IMR-90 (cell line): Measurements from ENCODE around the gene SKAP1. TPM values are rescaled to one million over a fixed set of nuclear protein-coding genes. Genes with fewer than 3 reads are reported as not detected.

Experiments
- ATAC-seq: fragments of 200-7000 bp; cut with Tn5 transposase; 2 replicates; pipeline ENCODE4 v1.9.1; 2020; ENCODE audit warnings: low read depth, mild to moderate bottlenecking, moderate library complexity
- BruUV-seq: library from RNA; stranded (reverse); fragments of 400-500 nt; replicated peaks from 2 replicates; lab custom pipeline; 2021; lab: Mats Ljungman, UMichigan
- CTCF ChIA-PET: fragments of 300-600 bp; formaldehyde crosslinking; extraction: SDS; loops from one replicate; lab custom pipeline; 2021; ENCODE audit warnings: antibody characterized with exemption; lab: Yijun Ruan, JAX
- POLR2A ChIA-PET: fragments of 300-600 bp; sonication (Branson Sonifier 250); formaldehyde crosslinking; loops from one replicate; lab custom pipeline; 2022; ENCODE audit warnings: antibody characterized with exemption; ENCODE audit not compliant: unreplicated experiment; lab: Charles Lee
- DNase-seq: peaks from one replicate; pipeline ENCODE4 v3.0.0; 2013
- H2AFZ ChIP-seq: replicated peaks from 2 replicates; pipeline ENCODE3; 2013; ENCODE audit warnings: low read length, mild to moderate bottlenecking; ENCODE audit not compliant: poor library complexity
- H2AK5ac ChIP-seq: 2 replicates; pipeline ENCODE4 v1.6.1; 2013; ENCODE audit warnings: low read depth, low read length, inconsistent platforms
- H2AK9ac ChIP-seq: replicated peaks from 2 replicates; pipeline ENCODE3; 2013; ENCODE audit warnings: mild to moderate bottlenecking, low read depth, low read length, moderate library complexity; ENCODE audit not compliant: poor library complexity
- H2BK120ac ChIP-seq: 2 replicates; pipeline ENCODE4 v1.6.1; 2013; ENCODE audit warnings: low read depth, low read length, inconsistent platforms
- H2BK15ac ChIP-seq: 3 replicates; pipeline ENCODE4 v1.6.1; 2013; ENCODE audit warnings: low read depth, low read length, inconsistent platforms
- H2BK20ac ChIP-seq: 2 replicates; pipeline ENCODE4 v1.6.1; 2013; ENCODE audit warnings: low read depth, mild to moderate bottlenecking, inconsistent platforms, low read length, moderate library complexity
- H2BK5ac ChIP-seq: 2 replicates; pipeline ENCODE4 v1.6.1; 2013; ENCODE audit warnings: mild to moderate bottlenecking, low read depth, low read length, inconsistent platforms; ENCODE audit not compliant: poor library complexity, severe bottlenecking
- H3K14ac ChIP-seq: replicated peaks from 2 replicates; pipeline ENCODE4 v1.6.1; 2013; ENCODE audit warnings: low read depth, low read length, inconsistent platforms
- H3K18ac ChIP-seq: 2 replicates; pipeline ENCODE4 v1.6.1; 2013; ENCODE audit warnings: low read depth, low read length, control low read depth
- H3K23ac ChIP-seq: 2 replicates; pipeline ENCODE4 v1.6.1; 2013; ENCODE audit warnings: low read depth, low read length, inconsistent platforms
- H3K27ac ChIP-seq: 2 replicates; pipeline ENCODE4 v1.5.1; 2013; ENCODE audit warnings: mild to moderate bottlenecking, control low read depth, low read length; ENCODE audit not compliant: insufficient read depth
- H3K27me3 ChIP-seq: 2 replicates; pipeline ENCODE4 v1.6.1; 2013; ENCODE audit warnings: low read length; ENCODE audit not compliant: control insufficient read depth, insufficient read depth
- H3K36me3 ChIP-seq: 2 replicates; pipeline ENCODE4 v1.6.1; 2013; ENCODE audit warnings: low read length, mixed read lengths; ENCODE audit not compliant: control insufficient read depth, insufficient read depth
- H3K4ac ChIP-seq: 2 replicates; pipeline ENCODE4 v1.6.1; 2013; ENCODE audit warnings: low read depth, low read length, inconsistent platforms
- H3K4me1 ChIP-seq: 2 replicates; pipeline ENCODE4 v1.6.1; 2013; ENCODE audit warnings: low read length, mixed read lengths; ENCODE audit not compliant: control insufficient read depth, insufficient read depth
- H3K4me2 ChIP-seq: 2 replicates; pipeline ENCODE4 v1.6.1; 2013; ENCODE audit warnings: low read depth, mild to moderate bottlenecking, control low read depth, low read length, moderate library complexity
- H3K4me3 ChIP-seq: 2 replicates; pipeline ENCODE4 v1.5.1; 2013; ENCODE audit warnings: low read depth, mild to moderate bottlenecking, control low read depth, low read length, moderate library complexity; ENCODE audit not compliant: insufficient read depth
- H3K56ac ChIP-seq: 2 replicates; pipeline ENCODE4 v1.6.1; 2013; ENCODE audit warnings: low read length, inconsistent platforms; ENCODE audit not compliant: insufficient read depth; ENCODE audit errors: extremely low read depth
- H3K79me1 ChIP-seq, 2 experiments: 2 replicates each; pipeline ENCODE4 v1.6.1; 2013; ENCODE audit warnings: low read length in 2 of 2, inconsistent platforms in 1 of 2, low read depth in 1 of 2
- H3K9ac ChIP-seq: 2 replicates; pipeline ENCODE4 v1.6.1; 2013; ENCODE audit warnings: low read depth, low read length, control low read depth
- H3K9me1 ChIP-seq: 2 replicates; pipeline ENCODE4 v1.6.1; 2013; ENCODE audit warnings: low read length, inconsistent platforms; ENCODE audit not compliant: insufficient read depth
- H3K9me3 ChIP-seq: 2 replicates; pipeline ENCODE4 v1.6.1; 2013; ENCODE audit warnings: low read length; ENCODE audit not compliant: control insufficient read depth, insufficient read depth
- H4K20me1 ChIP-seq: 2 replicates; pipeline ENCODE4 v1.6.1; 2013; ENCODE audit warnings: low read length, inconsistent platforms; ENCODE audit not compliant: insufficient read depth
- H4K5ac ChIP-seq: 2 replicates; pipeline ENCODE4 v1.6.1; 2013; ENCODE audit warnings: mild to moderate bottlenecking, low read depth, low read length, control low read depth
- H4K8ac ChIP-seq, 2 experiments: 2 replicates each; pipeline ENCODE4 v1.6.1; 2013; ENCODE audit warnings: low read depth in 2 of 2, low read length in 2 of 2, control low read depth in 1 of 2, inconsistent platforms in 1 of 2
- H4K91ac ChIP-seq: 2 replicates; pipeline ENCODE4 v1.6.1; 2013; ENCODE audit warnings: low read depth, low read length, inconsistent platforms; ENCODE audit not compliant: insufficient read depth
- BHLHE40 ChIP-seq: fragments of 150-350 bp; IDR thresholded peaks from 2 replicates; pipeline ENCODE4 v1.6.1; 2016; ENCODE audit warnings: mild to moderate bottlenecking, low read depth, low read length
- CEBPB ChIP-seq: IDR thresholded peaks from 2 replicates; pipeline ENCODE4 v1.6.1; 2012; ENCODE audit warnings: low read depth, low read length, improper control_type of control experiment
- FOS ChIP-seq: fragments of 150-350 bp; IDR thresholded peaks from 2 replicates; pipeline ENCODE4 v1.6.1; 2016; ENCODE audit warnings: low read depth, low read length
- MAFK ChIP-seq: IDR thresholded peaks from 2 replicates; pipeline ENCODE4 v1.6.1; 2012; ENCODE audit warnings: low read depth, low read length, improper control_type of control experiment
- MAZ ChIP-seq: IDR thresholded peaks from 2 replicates; pipeline ENCODE4 v1.6.1; 2012; ENCODE audit warnings: low read depth, mild to moderate bottlenecking, low read length, improper control_type of control experiment, moderate library complexity, borderline replicate concordance
- MXI1 ChIP-seq: IDR thresholded peaks from 2 replicates; pipeline ENCODE4 v1.6.1; 2012; ENCODE audit warnings: low read depth, mild to moderate bottlenecking, low read length, moderate library complexity, borderline replicate concordance
- NFE2L2 ChIP-seq: fragments of 150-350 bp; IDR thresholded peaks from 2 replicates; pipeline ENCODE4 v1.6.1; 2016; ENCODE audit warnings: low read depth, mild to moderate bottlenecking, low read length
- POLR2A ChIP-seq: IDR thresholded peaks from 2 replicates; pipeline ENCODE4 v1.6.1; 2012; ENCODE audit warnings: mild to moderate bottlenecking, low read depth, low read length
- RCOR1 ChIP-seq: IDR thresholded peaks from 2 replicates; pipeline ENCODE4 v1.6.1; 2012; ENCODE audit warnings: mild to moderate bottlenecking, low read length, improper control_type of control experiment; ENCODE audit not compliant: insufficient replicate concordance
- RFX5 ChIP-seq: IDR thresholded peaks from 2 replicates; pipeline ENCODE4 v1.8.0; 2012; ENCODE audit warnings: low read depth, mild to moderate bottlenecking, low read length, moderate library complexity
- SMC3 ChIP-seq: fragments of 150-350 bp; IDR thresholded peaks from 2 replicates; pipeline ENCODE4 v1.6.1; 2016; ENCODE audit warnings: low read depth, mild to moderate bottlenecking, antibody characterized with exemption, low read length, moderate library complexity
- WGBS, 2 experiments: methylation state at CpG; one replicate each; pipeline versions ENCODE4 v1.1.5 to v1.1.7; 2013; ENCODE audit warnings: missing lambda C conversion rate in 2 of 2; ENCODE audit not compliant: insufficient read length in 1 of 2; ENCODE audit errors: extremely low coverage in 2 of 2; 5-methylcytosine and 5-hydroxymethylcytosine counted together
- dilution Hi-C: fragments of 300-500 bp; cut with HindIII; formaldehyde crosslinking; loops from one replicate; pipeline ENCODE4 v1.14.3; 2018; ENCODE audit warnings: low sequenced_read_pairs; ENCODE audit not compliant: unreplicated experiment
- in situ Hi-C: fragments of 300-500 bp; cut with MboI; formaldehyde crosslinking; loops from 3 replicates; pipeline ENCODE4 v1.14.3; 2019; ENCODE audit warnings: low sequenced_read_pairs, inconsistent platforms, mixed read lengths
- intact Hi-C: fragments of 100-400 bp; cut with micrococcal nuclease; formaldehyde crosslinking; loops from 2 replicates; pipeline ENCODE4 v1.10.0; 2022
- polyA plus RNA-seq, 3 experiments: library from polyadenylated mRNA; depleted of rRNA; stranded (reverse); fragments of >200 nt; gene quantifications; 2 replicates each; pipeline ENCODE4 v1.2.3, GENCODE V29; 2012; ENCODE audit warnings: low replicate concordance in 1 of 3
- total RNA-seq: library from RNA; depleted of rRNA; stranded (reverse); fragments of >200 nt; gene quantifications from 2 replicates; pipeline ENCODE4 v1.2.3, GENCODE V29; 2012
- TF ChIP-seq, protein P1 (sequence below): fragments of 150-350 bp; IDR thresholded peaks from 2 replicates; pipeline ENCODE4 v1.6.1; 2017; ENCODE audit warnings: mild to moderate bottlenecking, antibody characterized with exemption, low read length, low read depth
- TF ChIP-seq, protein P2 (sequence below): conservative IDR thresholded peaks from 2 replicates; pipeline ENCODE4 v1.5.1; 2012; ENCODE audit warnings: mild to moderate bottlenecking, low read depth, low read length, improper control_type of control experiment

SKAP1 gene
- total and polyA plus RNA-seq, 2 of the 4 experiments (the other 2 are of a cell fraction), result not detected

DNA sequence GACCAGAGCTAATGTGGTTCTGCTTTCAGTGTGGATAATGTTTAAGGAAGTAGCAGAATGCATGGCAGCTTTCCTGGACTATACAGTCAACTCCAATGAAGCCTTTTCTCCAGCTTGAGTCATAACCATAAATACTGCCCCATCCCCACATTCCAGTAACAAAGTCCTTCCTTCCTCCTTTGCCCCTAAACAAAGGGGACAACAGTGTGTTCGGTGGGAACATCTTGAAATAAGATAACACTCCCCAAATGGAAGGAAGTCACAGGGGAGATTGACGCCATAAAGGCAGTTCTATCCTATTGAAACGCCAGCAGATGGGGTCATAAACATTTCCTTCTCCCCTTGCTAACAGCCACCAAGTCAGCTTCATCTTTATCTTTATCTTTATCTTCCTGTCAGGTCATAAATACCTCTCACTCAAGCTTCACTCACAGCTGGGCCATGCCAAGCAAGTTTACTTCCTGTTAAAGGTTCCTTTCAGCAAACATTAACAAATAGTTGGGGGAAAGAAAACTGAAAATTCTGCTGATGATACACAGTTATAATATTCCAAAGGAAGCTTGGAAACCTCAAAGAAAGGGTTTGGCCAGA, 185.8 kb downstream of the SKAP1 start:
- CTCF ChIA-PET, result no interaction called here
- no peak overlapping the region for H3K23ac ChIP-seq
- dilution Hi-C loops, result no loop called here
- H4K20me1 ChIP-seq, result no peaks in the 10 kb centered on the region
- peak overlapping the region; percentile 59; the same call in 1 of the 2 replicates for H4K5ac ChIP-seq
- no peak for TF ChIP-seq CEBPB
- TF ChIP-seq POLR2A, result no peak
- no peak for TF ChIP-seq FOS
- no peak for TF ChIP-seq MXI1
- TF ChIP-seq SMC3, result no peak
- no peak for TF ChIP-seq RFX5
- no peak for TF ChIP-seq MAFK
- TF ChIP-seq BHLHE40, result no peak
- TF ChIP-seq, protein P1, sequence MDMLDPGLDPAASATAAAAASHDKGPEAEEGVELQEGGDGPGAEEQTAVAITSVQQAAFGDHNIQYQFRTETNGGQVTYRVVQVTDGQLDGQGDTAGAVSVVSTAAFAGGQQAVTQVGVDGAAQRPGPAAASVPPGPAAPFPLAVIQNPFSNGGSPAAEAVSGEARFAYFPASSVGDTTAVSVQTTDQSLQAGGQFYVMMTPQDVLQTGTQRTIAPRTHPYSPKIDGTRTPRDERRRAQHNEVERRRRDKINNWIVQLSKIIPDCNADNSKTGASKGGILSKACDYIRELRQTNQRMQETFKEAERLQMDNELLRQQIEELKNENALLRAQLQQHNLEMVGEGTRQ, result no peak
- TF ChIP-seq, protein P2, sequence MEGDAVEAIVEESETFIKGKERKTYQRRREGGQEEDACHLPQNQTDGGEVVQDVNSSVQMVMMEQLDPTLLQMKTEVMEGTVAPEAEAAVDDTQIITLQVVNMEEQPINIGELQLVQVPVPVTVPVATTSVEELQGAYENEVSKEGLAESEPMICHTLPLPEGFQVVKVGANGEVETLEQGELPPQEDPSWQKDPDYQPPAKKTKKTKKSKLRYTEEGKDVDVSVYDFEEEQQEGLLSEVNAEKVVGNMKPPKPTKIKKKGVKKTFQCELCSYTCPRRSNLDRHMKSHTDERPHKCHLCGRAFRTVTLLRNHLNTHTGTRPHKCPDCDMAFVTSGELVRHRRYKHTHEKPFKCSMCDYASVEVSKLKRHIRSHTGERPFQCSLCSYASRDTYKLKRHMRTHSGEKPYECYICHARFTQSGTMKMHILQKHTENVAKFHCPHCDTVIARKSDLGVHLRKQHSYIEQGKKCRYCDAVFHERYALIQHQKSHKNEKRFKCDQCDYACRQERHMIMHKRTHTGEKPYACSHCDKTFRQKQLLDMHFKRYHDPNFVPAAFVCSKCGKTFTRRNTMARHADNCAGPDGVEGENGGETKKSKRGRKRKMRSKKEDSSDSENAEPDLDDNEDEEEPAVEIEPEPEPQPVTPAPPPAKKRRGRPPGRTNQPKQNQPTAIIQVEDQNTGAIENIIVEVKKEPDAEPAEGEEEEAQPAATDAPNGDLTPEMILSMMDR, result no peak
- no peak for TF ChIP-seq MAZ
- TF ChIP-seq NFE2L2, result no peak
- no peak for TF ChIP-seq RCOR1
- H3K4ac ChIP-seq, result no peak overlapping the region
- 0 out of 2 replicates have a peak overlapping the region, but pooled peaks have one; percentile 16 for H2BK20ac ChIP-seq
- H4K91ac ChIP-seq, result no peak overlapping the region
- no TSS peak for BruUV-seq
- POLR2A ChIA-PET, result interaction anchor here (0.6 kb wide), 1 partner anchor 41 kb away, joined by 3 read pairs; no protein-coding TSS in a partner anchor
- H2AK5ac ChIP-seq, result no peak overlapping the region
- H3K4me1 ChIP-seq, result peaks cover 9% of the 10 kb centered on the region
- H3K14ac ChIP-seq, result peak overlapping the region; percentile 44; the same call in 1 of the 2 replicates
- peak overlapping the region; percentile 63 for H3K4me2 ChIP-seq
- 10% methylated on average over 2 of the region's 3 CpGs; no CpG with 5 or more reads in 1 of the 2 experiments for WGBS, 2 experiments
- H3K56ac ChIP-seq, result no peak overlapping the region
- H3K27me3 ChIP-seq, result peaks cover 5% of the 10 kb centered on the region
- no peak overlapping the region for H3K9ac ChIP-seq
- no peaks in the 10 kb centered on the region for H3K9me3 ChIP-seq
- no peaks in the 10 kb centered on the region for H3K79me1 ChIP-seq
- no peak overlapping the region for H3K27ac ChIP-seq
- peaks cover 11% of the 10 kb centered on the region; the same call in 1 of the 2 replicates for H3K9me1 ChIP-seq
- no peak overlapping the region for H3K4me3 ChIP-seq
- H2BK15ac ChIP-seq, result no peak overlapping the region
- no peak overlapping the region for H2BK5ac ChIP-seq
- in situ Hi-C loops, result no loop called here
- ATAC-seq (peak; percentile 51), DNase-seq (peak; percentile 29)
- H2AK9ac ChIP-seq, result no peak overlapping the region
- intact Hi-C loops, result no loop called here
- peak overlapping the region; percentile 25; the same call in 1 of the 2 replicates for H2BK120ac ChIP-seq
- peak overlapping the region; percentile 9; the same call in 1 of the 2 replicates for H3K18ac ChIP-seq
- no peaks in the 10 kb centered on the region for H3K36me3 ChIP-seq
- peak overlapping the region; percentile 44 for H2AFZ ChIP-seq
- H4K8ac ChIP-seq, result peak overlapping the region in 1 of 2 experiments; percentile 33; a peak in 2 of 4 replicates
